ENCODE data around the gene TRIM65.
"Not testable (repeated sequence)": the region's sequence is repeated elsewhere in the genome, so short reads cannot be mapped to it uniquely, and the experiment has no call there.

The TRIM65 gene

GRCh38 chr17:75895370-75896155, 1.2 kb downstream of the TRIM65 start:
- no peak for FAIRE-seq

- FAIRE-seq, result no peak
Observed at GRCh38 chr17:75894049-75894733, 2.6 kb downstream of the TRIM65 start.

GRCh38 chr17:75893305-75894048, 3.3 kb downstream of the TRIM65 start:
- FAIRE-seq, result no peak

- no peak for FAIRE-seq
Observed at GRCh38 chr17:75892556-75893224, 4.1 kb downstream of the TRIM65 start.

- FAIRE-seq, result no peak
Observed at GRCh38 chr17:75891605-75892555, 4.9 kb downstream of the TRIM65 start.

- FAIRE-seq, result no peak
Observed at GRCh38 chr17:75891022-75891604, 5.6 kb downstream of the TRIM65 start.

GRCh38 chr17:75889454-75889853, 7.3 kb downstream of the TRIM65 start:
- FAIRE-seq, result no peak

- no peak for FAIRE-seq
Observed at GRCh38 chr17:75888484-75888883, 8.3 kb downstream of the TRIM65 start.

- not testable (repeated sequence) for FAIRE-seq
Observed at GRCh38 chr17:75885860-75886259, 10.9 kb downstream of the TRIM65 start.

GRCh38 chr17:75885431-75885830, 11.3 kb downstream of the TRIM65 start:
- no peak for FAIRE-seq

- FAIRE-seq, result no peak
Observed at GRCh38 chr17:75881678-75882454, 14.9 kb downstream of the TRIM65 start.

GRCh38 chr17:75880266-75880665, 16.5 kb downstream of the TRIM65 start:
- no peak for FAIRE-seq

GRCh38 chr17:75878174-75878998, 18.4 kb downstream of the TRIM65 start, which contains the start of gene TRIM47:
Gene TRIM47, minus strand, starts transcription at chr17:75878581. Its CDS starts 33 bp downstream, at chr17:75878548.
- no peak for FAIRE-seq

- FAIRE-seq, result no peak
Observed at GRCh38 chr17:75877752-75878173, 19.0 kb downstream of the TRIM65 start.

GRCh38 chr17:75876938-75877751, 19.6 kb downstream of the TRIM65 start:
- FAIRE-seq, result no peak

- FAIRE-seq, result no peak
Observed at GRCh38 chr17:75876190-75876937, 20.4 kb downstream of the TRIM65 start.

- no peak for FAIRE-seq
Observed at GRCh38 chr17:75875940-75876189, 20.9 kb downstream of the TRIM65 start.
